ENCODE measurements around the gene OLFML1. TPM values are rescaled to one million over a fixed set of nuclear protein-coding genes. Genes with fewer than 3 reads are reported as not detected.

The OLFML1 gene
- total RNA-seq, 1 experiment from 2014 or later: not detected

GRCh38 chr11:7449841-7450214 lies 35.5 kb upstream of the OLFML1 start:
- Histone ChIP-seq H3K9me2 (replicated peaks; ENCODE audit: low read length) (no peaks in the 10 kb centered on the region), H3K27me3 (ENCODE audit: low read length) (no peaks in the 10 kb centered on the region), H4K20me1 (ENCODE audit: low read length) (no peaks in the 10 kb centered on the region), H3K9ac (ENCODE audit: low read length) (no peak overlapping the region), H2AFZ (ENCODE audit: low read length) (no peak overlapping the region), H3K4me3 (ENCODE audit: low read length) (no peak overlapping the region), H3K4me2 (ENCODE audit: low read length) (no peak overlapping the region), H3F3A (ENCODE audit: low read length, unreplicated experiment) (no peaks in the 10 kb centered on the region), H3K4me1 (ENCODE audit: insufficient read depth, low read length) (no peaks in the 10 kb centered on the region), H3K27ac (ENCODE audit: low read length) (no peak overlapping the region), H3K9me3 (ENCODE audit: low read length) (no peaks in the 10 kb centered on the region), H3K36me3 (ENCODE audit: low read depth, low read length) (no peaks in the 10 kb centered on the region), H3K79me2 (ENCODE audit: low read length) (no peaks in the 10 kb centered on the region)
- BruUV-seq (replicated peaks): no TSS peak
- ATAC-seq (peak; percentile 33; the same call in 1 of the 2 replicates), DNase-seq (no peak)
- no peak for TF ChIP-seq EZH2phosphoT487 (IDR thresholded peaks at IDR 0.05; ENCODE audit: borderline replicate concordance, low read length)
- TF ChIP-seq EZH2 (IDR thresholded peaks at IDR 0.05; ENCODE audit: low read length, unreplicated experiment): no peak
- TF ChIP-seq CTCF (conservative IDR thresholded peaks at IDR 0.05; ENCODE audit: low read depth, low read length): no peak
- ChIA-PET CTCF (no interaction called here), POLR2A (ENCODE audit: unreplicated experiment) (no interaction called here)
- intact Hi-C loops (cut with micrococcal nuclease): no loop called here

DNA sequence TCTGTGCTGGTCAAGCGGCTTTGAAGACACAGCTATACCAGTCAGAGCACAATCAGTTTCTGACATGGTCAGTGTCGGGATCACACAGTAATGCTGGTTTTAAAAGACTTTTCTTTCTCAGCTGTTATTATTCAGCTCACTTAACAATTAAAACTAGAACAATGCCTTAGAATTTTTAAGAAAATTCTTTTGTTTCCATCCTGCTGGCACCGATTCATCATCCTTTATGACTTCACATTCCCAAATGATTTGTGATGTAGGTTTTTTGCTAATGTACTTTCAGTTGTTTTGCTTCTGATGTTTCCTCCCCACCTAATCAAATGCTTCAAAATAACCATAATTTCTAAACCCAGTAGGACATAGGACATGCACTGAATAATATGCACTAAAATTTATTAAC lies 34.5 kb upstream of the OLFML1 start:
- POLR2A ChIA-PET (ENCODE audit: unreplicated experiment): no interaction called here

GRCh38 chr11:7451520-7451919 lies 33.8 kb upstream of the OLFML1 start:
- ATAC-seq: no peak
- Histone ChIP-seq H3K4me3 (ENCODE audit: low read length) (no peak overlapping the region), H3K27ac (ENCODE audit: low read length) (no peak overlapping the region), H3K36me3 (ENCODE audit: low read depth, low read length) (no peaks in the 10 kb centered on the region), H3F3A (ENCODE audit: low read length, unreplicated experiment) (no peaks in the 10 kb centered on the region), H3K4me2 (ENCODE audit: low read length) (no peak overlapping the region), H3K9me2 (replicated peaks; ENCODE audit: low read length) (no peaks in the 10 kb centered on the region), H3K27me3 (ENCODE audit: low read length) (no peaks in the 10 kb centered on the region), H2AFZ (ENCODE audit: low read length) (no peak overlapping the region), H3K9me3 (ENCODE audit: low read length) (no peaks in the 10 kb centered on the region), H4K20me1 (ENCODE audit: low read length) (no peaks in the 10 kb centered on the region), H3K79me2 (ENCODE audit: low read length) (no peaks in the 10 kb centered on the region), H3K4me1 (ENCODE audit: insufficient read depth, low read length) (no peaks in the 10 kb centered on the region), H3K9ac (ENCODE audit: low read length) (no peak overlapping the region)
- ChIA-PET CTCF (no interaction called here), POLR2A (ENCODE audit: unreplicated experiment) (no interaction called here)
- intact Hi-C loops (cut with micrococcal nuclease): no loop called here
- no peak for DNase-seq
- TF ChIP-seq EZH2phosphoT487 (IDR thresholded peaks at IDR 0.05; ENCODE audit: borderline replicate concordance, low read length) (no peak), EZH2 (IDR thresholded peaks at IDR 0.05; ENCODE audit: low read length, unreplicated experiment) (no peak), CTCF (conservative IDR thresholded peaks at IDR 0.05; ENCODE audit: low read depth, low read length) (no peak)
- no TSS peak for BruUV-seq (replicated peaks)

More for the DNA sequence above, 34.5 kb upstream of the OLFML1 start:
- TF ChIP-seq EZH2 (IDR thresholded peaks at IDR 0.05; ENCODE audit: low read length, unreplicated experiment): no peak
- no peak for TF ChIP-seq EZH2phosphoT487 (IDR thresholded peaks at IDR 0.05; ENCODE audit: borderline replicate concordance, low read length)
- no peak for TF ChIP-seq CTCF (conservative IDR thresholded peaks at IDR 0.05; ENCODE audit: low read depth, low read length)
- Histone ChIP-seq H3K9me3 (ENCODE audit: low read length) (no peaks in the 10 kb centered on the region), H3K27me3 (ENCODE audit: low read length) (no peaks in the 10 kb centered on the region), H2AFZ (ENCODE audit: low read length) (no peak overlapping the region), H3K36me3 (ENCODE audit: low read depth, low read length) (no peaks in the 10 kb centered on the region), H3F3A (ENCODE audit: low read length, unreplicated experiment) (no peaks in the 10 kb centered on the region), H3K79me2 (ENCODE audit: low read length) (no peaks in the 10 kb centered on the region), H3K27ac (ENCODE audit: low read length) (no peak overlapping the region), H3K4me2 (ENCODE audit: low read length) (no peak overlapping the region), H3K9me2 (replicated peaks; ENCODE audit: low read length) (no peaks in the 10 kb centered on the region), H4K20me1 (ENCODE audit: low read length) (no peaks in the 10 kb centered on the region), H3K9ac (ENCODE audit: low read length) (no peak overlapping the region), H3K4me1 (ENCODE audit: insufficient read depth, low read length) (no peaks in the 10 kb centered on the region), H3K4me3 (ENCODE audit: low read length) (no peak overlapping the region)
- intact Hi-C loops (cut with micrococcal nuclease): no loop called here
- no TSS peak for BruUV-seq (replicated peaks)
- ATAC-seq (no peak), DNase-seq (no peak)
- CTCF ChIA-PET: no interaction called here
